COLO668 (cell line): ENCODE data around the gene MRPS25.

ENCODE experiments used
- DNase-seq: peaks from one replicate; lab custom pipeline; 2025; ENCODE audit not compliant: unreplicated experiment; lab: John Stamatoyannopoulos, UW

Gene MRPS25

DNA sequence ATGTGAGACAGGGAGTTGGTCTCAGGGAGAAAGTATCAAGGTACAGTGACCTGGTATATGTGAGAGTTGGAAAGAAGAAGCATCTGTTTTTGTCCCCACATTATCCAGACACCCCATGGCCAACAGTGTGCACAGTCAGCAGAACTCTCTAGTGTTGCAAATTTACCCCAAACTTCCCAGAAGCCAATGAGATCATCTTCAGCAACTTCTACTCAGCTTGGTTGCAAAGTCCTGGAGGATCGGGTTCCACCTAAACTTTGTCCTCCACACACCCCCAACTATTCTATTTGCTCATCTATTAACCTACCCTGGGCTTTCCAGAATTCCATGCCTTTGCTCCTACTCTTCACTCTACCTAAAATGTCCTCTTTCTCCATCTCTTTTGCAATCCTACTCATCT is 18.1 kb upstream of the MRPS25 start:
- no peak for DNase-seq

DNA sequence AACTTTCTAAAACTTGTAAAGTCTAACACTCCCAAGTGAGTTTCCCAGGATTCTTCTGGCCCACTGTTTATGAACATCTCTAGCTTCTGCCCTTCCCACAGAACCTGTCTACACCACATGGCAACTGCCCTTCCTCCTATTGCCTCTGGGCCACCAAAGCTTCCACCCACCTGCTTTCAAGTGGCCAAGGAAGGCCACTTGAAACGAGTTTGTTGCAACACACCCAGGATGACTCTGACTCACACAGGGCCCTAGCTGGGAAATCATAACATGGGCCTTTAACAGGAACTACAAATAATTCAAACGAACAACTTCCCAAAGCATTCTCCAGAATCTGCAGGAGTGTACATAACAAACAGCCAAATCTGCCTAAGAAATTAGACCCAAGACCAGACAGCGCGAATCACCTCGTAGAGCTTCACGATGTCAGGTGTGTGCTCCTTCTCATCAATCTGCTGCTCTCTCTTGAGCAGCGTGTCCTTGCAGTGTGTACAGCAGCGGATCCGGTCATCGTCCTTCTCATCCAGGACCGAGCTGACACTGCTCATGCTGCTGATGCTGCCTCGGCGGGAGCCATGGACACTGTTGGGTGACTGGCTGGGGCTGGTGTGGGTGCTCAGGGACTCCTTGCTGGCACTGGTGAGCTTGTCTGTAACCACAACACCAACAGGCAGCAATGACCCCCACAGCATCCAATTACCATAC is 17.0 kb upstream of the MRPS25 start:
- peak; percentile 1 for DNase-seq

DNA sequence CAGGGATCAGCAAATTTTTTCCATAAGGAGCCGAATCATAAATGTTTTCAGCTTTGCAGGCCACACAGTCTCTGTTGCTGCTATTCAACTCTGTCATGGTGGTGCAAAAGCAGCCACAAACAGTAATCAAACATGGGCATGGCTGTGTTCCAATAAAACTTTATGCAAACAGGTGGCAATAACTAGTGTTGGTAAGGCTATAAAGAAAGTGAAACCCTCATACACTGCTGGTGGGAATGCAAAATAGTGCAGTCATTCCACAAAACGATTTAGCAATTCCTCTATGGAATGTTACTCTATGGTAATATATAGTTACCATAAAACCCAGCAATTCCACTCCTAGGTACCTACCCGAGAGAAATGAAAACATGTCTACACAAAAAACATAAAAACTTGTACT is 14.0 kb upstream of the MRPS25 start:
- DNase-seq: no peak

DNA sequence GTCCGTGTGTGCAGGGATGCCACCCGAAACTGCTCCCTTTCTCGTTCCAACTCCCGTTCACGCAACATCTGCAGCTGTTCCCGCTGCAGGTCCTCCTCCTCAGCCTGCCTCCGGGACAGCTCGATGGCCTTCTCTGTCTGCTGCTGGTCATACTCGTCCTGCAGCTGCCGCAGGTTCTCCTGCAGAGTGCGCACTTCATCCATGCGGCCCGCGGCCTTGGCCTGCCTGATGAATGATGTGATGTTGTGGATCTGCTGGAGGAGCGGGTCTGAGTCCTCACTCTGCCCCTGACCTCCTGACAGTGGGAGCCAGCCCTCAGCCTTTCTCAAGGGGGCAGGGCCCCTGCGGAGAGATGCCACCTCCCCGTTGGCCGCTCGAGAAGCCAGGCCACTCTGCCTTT is 9.4 kb upstream of the MRPS25 start:
- DNase-seq: no peak

DNA sequence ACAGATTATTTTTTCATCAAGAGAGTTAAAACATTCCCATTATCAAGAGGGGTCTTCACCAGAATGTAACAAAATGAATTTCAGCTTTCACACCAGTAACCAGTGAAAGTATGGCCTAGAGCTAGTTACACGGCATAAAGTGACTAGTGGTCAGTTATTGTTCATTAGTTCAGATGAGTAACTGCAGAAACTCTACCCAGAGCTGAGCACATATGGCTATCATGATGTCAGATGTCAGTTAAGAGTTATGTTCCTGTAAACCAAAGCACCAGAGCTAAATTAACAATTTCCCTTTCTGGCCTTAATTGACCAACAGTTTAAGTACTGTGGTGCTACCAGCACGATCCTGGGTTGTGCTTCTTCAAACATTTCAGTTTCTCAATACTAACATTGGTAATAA is 6.6 kb upstream of the MRPS25 start:
- DNase-seq: no peak

DNA sequence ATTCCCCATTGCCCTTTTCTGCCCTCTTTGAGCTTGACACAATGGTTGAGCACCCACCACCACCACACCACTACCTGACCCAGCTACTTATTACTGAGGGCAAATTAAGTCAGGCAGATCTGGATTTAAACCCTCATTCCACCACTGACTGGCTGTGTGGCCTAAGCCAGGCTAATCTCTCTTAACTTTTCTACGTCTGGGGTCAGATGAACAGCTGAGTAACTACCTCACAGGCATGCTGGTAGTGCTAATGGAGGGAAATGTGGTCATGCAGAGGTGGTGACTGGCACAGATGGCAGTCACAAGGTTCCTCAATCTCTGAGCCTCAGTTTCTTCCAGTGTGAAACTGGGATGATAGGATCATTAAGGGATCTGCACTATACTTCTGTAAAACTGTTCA is 4.3 kb upstream of the MRPS25 start:
- no peak for DNase-seq

DNA sequence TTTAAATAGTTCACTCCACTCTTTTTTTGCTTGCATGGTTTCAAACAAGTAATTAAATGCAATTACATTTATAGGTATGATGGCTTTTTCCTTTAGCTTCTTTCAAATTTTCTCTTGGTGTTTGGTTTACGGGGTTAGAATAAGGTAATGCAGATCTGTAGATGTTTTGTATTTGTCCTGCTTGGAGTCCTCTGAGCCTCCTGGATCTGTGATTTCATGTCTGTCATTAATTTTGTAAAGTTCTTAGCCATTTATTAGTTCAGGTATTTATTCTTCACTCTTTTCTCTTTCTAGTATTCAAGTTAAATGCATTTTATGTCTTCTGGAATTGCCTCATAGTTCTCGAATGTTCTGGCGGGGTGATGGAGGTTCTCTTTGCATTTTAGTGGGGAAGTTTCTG is 1.4 kb upstream of the MRPS25 start:
- DNase-seq: no peak

DNA sequence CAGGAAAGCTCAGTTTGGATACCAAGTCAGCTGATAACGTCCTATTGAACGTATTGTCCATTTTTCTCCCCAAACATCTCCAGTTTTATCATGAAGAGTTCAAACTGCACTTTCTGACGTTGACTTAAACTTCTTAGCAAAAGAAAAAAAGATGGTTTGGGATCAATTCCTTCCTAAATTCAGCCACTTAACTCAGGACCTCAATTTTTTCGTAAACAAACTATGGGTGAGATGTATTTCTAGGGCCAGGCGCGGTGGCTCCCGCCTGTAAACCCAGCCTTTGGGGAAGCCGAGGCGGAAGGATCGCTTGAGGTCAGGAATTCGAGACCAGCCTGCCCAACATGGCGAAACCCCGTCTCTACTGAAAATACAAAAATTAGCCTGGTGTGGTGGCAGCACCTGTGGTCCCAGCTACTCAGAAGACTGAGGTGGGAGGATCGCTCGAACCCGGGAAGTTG is 464 bp upstream of the MRPS25 start:
- DNase-seq: no peak

DNA sequence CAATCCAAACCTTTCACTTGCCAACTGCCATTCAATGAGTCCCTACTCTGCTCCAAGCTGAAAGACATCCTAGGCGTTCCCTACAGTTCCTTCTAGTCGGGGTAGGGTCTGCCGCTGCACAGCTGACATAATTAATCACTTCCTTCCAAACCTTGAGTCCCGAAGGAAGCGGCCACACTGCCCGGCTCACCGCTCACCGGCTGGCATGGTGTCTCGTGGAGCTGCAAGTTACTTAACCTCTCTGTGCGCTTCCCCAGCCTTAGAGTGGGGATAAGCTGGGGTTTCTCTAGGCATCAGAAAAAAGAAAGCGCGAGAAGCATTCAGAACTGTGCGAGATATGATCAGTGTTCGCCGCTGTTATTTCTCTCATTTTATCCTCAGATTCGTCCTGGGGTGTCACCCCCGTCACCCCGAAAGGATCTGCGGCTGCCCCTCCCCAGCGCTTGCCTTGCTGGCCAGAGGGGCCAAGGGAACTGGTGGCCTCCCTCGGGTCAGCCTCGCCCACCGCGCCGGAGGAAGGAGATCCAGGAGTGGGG is 748 bp downstream of the MRPS25 start:
- peak; percentile 10 for DNase-seq

DNA sequence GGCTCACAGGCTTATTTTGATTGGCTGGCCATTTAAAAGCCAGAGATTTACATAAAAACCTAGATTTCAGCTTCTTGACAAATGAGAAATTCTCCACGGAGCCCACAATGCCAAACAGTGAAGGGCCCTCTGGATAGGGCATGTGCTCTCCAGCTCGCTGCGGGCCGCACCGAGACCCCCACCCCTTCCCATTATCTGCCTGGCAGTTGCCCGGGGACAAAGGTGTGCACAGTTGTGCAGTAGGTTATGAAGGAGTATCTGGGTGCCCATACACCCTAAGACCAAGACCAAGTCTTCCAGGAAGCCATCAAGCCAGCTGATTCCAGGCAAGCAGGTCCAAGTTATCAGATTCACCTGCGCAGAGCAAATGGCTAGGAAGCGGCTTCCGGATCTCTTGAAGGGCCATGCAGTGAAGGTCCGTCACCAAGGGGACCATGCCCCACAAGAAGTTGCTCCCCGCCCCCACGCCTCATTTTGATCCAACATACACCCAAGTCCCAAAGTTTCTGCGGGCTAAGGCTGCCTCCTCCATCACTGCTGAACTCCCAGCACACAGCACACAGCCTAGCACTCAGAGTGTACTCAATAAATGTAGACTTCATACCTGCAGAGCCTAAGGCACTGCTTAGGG is 1.3 kb downstream of the MRPS25 start:
- DNase-seq: peak; percentile 16

DNA sequence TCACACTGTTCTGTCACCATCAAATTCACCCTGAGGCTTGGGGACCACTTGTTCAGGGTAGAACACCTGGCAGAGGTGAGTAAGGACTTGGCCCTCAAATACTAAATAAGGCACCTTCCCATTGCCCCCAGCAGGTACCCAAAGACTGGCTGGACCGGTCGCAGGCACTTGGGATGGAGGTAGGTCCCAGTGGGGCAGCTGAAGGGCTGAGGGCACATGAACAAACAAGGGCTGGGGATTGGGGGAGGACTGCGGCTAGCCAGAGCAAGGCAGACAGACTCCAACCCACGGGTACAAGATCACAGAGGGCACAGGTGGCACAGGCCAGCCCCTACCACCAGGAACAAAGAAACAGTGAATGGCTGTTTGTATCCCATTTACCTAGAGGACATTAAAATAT is 1.9 kb downstream of the MRPS25 start:
- peak; percentile 17 for DNase-seq

DNA sequence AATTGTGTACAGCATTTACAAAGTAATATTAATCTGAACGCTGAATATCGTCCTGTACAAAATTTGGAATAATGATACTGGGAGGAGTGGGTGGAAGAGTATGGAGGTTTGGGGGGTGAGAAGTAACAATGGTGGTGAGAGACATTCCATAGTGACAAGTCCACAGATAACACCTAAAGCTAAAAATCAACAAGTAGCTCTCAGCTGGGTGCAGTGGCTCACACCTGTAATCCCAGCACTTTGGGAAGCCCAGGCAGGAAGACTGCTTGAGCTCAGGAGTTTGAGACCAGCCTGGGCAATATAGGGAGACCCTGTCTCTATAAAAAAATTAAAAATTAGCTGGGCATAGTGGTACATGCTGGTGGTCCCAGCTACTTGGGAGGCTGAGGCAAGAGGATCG is 5.1 kb downstream of the MRPS25 start:
- DNase-seq: no peak

DNA sequence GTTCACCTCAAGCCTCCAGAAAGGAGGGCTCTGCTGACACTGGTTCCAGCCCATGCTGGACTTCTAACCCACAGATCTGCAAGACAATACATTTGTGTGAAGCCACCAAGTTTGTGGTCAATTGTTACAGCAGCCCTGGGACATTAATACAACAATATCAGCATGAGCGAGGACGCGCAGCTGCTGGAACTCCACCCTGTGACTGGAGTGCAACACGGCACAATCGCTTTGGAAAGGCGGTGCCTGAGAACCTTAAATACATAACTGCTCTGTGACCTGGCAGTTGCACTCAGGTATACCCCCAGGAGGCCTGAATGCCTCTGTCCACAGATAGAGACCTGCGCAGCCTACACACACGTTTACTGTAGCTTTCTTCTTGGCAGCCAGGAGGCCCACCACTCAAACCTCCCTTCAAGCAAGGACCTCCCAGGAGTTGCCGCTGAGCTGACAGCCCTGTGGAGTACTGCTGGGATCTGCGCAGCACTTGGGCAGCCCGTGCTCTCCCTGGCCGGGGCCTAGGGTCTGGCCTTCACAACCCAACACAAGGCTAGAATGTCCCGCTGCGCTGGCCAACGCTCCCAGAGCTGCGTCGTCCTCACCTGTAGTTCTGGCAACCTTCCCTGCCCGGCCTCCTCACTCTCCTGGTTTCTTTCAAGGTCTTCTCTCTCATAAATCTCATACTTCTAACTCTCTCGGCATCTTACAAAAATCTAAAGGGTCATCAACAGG is 8.3 kb downstream of the MRPS25 start:
- DNase-seq: no peak

DNA sequence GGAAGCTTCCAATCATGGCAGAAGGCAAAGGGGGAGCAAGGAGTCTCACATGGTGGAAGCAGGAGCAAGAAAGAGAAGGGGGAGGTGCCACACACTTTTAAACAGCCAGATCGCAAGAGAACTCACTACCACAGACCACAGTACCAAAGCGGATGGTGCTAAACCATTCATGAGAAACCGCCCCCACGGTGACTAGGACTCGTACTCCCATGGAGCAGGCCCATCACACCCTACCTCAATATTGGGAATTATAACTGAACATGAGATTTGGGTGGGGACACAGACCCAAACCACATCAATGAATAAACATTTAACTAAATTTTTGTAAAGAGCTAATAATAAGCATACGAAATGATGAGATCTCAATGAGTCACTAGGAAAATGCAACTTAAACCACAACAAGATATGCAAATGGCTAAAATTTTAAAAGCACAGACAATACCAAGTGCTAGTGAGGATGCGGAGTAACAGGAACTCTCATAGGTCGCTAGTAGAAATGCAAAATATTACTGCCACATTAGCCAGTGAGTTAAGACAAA is 10.0 kb downstream of the MRPS25 start:
- no peak for DNase-seq

DNA sequence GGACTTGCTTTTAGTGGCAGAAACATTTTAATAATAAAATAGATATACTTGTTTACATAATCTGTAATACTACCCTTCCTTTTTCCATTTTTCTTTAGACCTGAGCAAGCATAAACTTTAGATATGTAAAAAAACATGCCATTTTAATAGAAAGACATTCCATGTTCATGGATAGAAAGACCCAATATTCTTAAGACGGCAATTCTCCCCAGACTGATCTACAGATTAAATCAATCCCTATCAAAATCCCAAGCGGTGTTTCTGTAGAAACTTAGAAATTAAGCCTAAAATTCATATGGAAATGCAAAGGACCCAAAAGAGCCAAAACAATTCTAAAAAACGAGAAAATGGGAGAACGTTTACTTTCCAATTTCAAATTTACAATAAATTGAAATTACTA is 11.6 kb downstream of the MRPS25 start:
- DNase-seq: no peak

DNA sequence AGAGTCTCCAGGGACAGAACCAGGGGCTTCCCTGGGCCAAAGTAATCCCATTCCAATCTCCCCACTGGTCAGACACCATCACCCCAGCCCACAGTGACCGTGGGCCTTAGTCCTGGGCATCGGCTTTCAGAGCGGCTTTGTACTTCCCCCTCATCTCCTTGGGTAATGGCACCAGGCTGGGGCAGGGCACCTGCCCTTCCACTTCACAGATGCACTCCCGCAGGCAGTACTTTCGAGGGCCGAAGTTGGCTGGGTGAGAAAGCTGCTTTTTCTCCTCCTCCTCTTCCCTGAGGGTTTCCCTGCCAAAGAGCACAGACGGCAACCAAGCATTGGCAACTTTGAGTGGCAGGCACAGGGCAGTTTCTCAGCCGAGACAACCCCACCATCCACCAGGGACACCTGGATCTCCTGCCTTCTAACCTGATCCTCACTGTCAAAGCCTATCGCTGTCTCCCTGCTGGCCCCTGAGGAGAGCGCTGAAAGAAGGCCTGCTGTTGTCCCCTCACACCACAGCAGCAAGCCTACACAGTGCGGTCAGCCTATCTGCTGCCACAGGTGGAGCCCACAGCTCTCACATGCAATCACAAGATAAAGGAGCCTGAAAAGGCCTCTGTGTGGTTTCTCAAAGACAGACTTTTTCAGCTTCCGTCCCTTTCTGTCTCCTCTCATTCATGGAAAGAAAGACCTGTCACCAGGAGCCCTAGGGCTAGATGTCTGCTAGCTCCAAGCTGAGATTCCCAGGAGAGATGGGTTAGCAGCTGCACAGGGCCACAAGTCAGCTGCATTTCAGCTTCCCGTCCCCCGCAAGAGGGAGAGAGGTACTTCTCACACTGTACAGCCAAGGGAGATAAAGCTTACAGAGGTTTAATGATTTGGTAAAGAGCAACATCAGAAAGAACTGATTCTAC is 12.5 kb downstream of the MRPS25 start:
- no peak for DNase-seq

DNA sequence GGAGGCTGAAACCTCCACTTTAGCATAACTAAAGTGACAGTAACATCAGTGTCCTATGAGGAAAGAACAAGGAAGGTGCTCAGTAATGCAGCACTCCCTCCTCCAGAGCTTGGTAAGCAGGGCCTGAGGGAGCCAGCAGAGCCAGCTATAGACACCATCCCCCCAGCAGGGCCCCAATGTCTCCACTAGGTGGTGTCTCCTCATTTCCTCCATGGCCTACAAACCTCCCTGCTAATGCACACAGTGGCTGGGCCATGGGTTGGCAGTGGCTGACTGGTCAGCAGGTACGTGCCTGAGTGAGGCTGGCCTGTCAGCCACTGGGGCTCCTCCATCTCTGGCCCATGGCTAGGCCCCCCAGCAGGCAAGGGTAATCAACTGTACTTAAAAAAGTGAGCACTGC is 13.6 kb downstream of the MRPS25 start:
- DNase-seq: peak; percentile 13

DNA sequence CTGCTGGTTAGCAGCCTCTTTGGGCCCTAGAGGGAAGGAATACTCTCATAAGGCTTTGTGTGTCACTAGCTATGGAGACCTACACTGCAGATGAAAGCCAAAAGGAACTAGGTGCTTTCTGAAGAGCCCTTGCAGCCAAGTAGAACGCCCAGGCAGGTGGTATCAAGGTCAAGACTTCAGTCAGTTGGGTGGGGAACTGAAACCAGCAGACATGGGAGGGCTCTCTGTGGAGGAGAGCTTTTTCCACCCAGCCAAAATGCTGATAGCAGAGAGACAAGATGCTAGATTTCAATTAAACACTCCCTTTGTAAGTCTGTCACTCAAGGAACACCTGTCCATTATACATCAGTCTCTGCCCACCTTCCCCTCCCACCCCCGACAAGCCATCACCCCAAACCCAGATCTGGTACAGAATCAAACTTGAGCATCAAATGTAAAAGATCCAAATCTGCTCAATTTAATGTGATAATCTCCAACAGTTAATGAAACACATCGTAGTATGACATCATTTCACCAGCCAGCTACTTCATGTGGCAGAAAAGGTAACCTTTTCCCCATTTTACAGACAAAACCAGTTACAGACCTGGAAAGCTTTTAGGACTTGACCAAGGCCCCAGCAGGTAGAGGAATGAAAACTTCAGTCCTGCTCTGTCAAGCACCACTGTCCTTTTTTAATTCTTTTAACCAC is 14.6 kb downstream of the MRPS25 start:
- DNase-seq: no peak

DNA sequence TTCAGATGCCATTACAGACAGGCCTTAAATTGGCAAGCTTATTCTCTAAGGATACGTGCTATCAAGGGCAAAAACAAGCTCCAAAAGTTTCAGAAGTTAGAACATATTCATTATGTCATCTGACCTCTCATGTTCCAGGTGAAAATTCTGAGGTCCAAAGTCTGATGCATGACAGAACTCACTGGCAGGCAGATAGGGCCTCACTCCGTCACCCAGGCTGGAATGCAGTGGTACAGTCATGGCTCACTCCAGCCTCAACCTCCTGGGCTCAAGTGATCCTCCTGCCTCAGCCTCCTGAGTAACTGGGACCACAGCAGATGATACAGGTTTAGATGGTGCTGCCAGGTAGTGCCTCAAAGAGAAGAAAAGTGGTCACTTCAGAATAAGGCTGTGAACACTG is 15.5 kb downstream of the MRPS25 start:
- DNase-seq: no peak

DNA sequence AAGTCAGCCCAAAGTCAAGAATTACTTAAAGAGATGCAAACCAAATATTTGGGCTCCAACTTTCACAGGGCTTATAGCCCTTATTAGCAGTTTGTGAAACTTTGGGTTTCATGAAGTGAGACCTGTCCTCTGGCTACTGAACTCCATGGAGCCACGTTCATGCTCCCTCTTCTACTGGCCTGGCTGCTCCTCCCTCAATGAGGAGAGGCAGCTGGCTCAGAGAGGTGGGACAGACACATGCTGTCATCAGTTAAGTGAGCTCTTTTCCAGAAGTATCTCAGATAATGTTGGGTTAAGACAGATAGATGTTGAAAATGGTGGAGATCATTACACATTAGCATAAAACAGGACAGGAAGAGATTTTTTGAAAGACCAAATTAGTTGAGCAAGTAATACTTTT is 19.4 kb downstream of the MRPS25 start:
- DNase-seq: no peak
